Measurements from ENCODE around the gene HSF2.

HSF2 gene, protein sequence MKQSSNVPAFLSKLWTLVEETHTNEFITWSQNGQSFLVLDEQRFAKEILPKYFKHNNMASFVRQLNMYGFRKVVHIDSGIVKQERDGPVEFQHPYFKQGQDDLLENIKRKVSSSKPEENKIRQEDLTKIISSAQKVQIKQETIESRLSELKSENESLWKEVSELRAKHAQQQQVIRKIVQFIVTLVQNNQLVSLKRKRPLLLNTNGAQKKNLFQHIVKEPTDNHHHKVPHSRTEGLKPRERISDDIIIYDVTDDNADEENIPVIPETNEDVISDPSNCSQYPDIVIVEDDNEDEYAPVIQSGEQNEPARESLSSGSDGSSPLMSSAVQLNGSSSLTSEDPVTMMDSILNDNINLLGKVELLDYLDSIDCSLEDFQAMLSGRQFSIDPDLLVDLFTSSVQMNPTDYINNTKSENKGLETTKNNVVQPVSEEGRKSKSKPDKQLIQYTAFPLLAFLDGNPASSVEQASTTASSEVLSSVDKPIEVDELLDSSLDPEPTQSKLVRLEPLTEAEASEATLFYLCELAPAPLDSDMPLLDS

GRCh38 chr6:122399348-122400120 is at the start of gene HSF2:
Gene HSF2, plus strand, starts transcription at chr6:122399652. Its CDS starts 86 bp downstream, at chr6:122399738.
- DNase-seq (ENCODE audit: low read depth, low spot score): peak; percentile 98

GRCh38 chr6:122352981-122353664 is 46.3 kb upstream of the HSF2 start:
- DNase-seq (ENCODE audit: low read depth, low spot score): no peak

- no peak for DNase-seq (ENCODE audit: low read depth, low spot score)
Measured at GRCh38 chr6:122360809-122361208, 38.6 kb upstream of the HSF2 start.

DNA sequence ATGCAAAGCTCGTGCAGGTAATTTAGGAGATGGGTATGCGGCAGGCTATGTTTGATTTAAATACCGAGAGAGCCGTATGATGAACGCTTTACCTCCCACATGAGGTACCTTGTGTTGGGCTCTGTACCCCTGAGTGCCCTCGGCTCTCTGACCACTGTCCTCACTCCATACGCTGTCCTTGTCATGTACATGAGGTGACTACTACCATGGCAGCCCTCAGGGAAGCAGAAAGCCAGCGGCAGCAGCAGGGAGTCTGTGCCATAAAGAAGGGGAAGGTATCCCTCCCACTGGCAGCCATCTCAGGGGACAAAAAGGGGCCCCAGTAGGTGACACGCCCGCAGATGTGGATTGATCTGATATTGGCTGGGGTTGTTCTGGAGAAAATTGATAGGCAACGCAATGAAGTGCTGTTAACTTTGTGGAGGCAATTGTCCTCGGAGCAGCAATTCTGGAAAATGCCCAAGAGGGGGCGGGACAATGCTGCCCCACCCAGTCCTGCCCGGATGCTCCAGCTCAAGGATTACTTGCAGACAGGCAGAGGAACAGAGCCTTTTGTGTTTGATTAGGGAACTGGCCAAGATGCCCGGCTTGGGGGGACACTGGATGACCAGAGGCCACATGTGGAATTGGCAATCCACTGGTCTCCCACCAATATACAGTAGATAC is 38.0 kb upstream of the HSF2 start:
- DNase-seq (ENCODE audit: low read depth, low spot score): peak; percentile 10

- no peak for DNase-seq (ENCODE audit: low read depth, low spot score)
Measured at GRCh38 chr6:122363769-122364483, 35.5 kb upstream of the HSF2 start.

DNA sequence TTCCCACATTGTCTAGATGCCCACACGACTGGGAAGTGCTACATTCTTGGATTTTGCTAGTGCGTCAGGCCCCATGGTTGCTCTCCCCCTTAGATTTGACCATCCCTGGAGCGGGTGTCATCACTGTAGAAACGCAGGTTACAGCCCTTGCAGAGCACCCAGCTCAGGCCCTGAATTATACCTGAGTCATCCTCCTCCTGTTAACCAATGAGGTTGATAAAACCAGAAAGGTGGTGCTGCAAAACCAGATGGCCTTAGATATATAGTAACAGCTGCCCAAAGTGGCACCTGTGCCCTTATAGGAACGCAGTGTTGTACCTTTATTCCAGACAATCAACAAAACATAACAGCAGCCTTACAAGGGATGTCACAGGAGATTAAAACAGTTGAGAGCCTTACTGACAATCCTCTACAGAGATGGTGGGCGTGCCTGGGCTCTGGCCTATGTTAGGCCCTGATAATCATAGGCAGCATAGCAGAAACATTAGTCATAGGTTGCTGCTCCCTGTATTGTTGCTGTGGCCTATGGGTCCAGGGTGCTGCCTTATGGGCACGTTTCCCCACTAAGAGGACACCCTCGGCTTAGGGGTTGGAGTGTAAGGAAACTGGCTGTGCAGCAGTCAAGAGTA is 33.6 kb upstream of the HSF2 start:
- DNase-seq (ENCODE audit: low read depth, low spot score): no peak

DNA sequence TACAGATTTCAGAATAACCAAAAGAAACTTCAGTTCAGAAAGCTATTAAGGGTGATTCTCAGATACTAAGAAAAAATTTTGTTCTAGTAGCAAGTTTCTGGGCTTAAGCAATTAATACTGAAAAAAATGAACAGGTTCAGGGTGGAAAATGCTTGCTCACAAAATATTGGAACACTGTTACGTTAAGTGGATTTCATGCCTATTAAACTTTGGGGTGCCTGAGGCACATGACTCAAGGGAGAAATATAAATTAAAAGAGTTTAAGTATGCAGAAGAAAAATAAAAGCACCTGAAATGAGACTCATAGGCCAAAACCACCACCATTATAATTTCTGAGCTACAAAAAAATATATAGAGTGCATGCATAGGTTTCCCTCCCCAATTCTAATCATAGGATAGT is 32.3 kb upstream of the HSF2 start:
- DNase-seq (ENCODE audit: low read depth, low spot score): no peak

- no peak for DNase-seq (ENCODE audit: low read depth, low spot score)
Measured at GRCh38 chr6:122369536-122369935, 29.9 kb upstream of the HSF2 start.

DNA sequence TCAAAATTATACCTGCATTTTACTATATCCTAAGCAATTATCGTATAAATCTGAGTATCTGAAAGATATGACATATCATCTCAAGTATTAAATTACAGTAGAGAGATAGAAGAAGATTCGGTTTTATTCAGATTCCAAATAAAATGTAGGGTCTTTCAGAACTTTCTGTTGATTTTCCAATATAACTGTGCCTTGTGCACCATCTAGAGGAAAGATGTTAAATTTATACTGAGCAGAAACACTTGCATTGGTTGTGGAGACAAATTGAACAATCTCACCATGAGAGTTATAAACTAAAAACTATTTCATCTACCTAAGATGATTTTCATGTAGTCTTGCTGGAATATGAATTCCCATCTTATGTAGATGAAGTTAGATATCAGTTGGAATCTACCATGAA is 26.8 kb upstream of the HSF2 start:
- no peak for DNase-seq (ENCODE audit: low read depth, low spot score)

GRCh38 chr6:122374307-122374706 is 25.1 kb upstream of the HSF2 start:
- DNase-seq (ENCODE audit: low read depth, low spot score): no peak

- DNase-seq (ENCODE audit: low read depth, low spot score): no peak
Measured at GRCh38 chr6:122376246-122376645, 23.2 kb upstream of the HSF2 start.

DNA sequence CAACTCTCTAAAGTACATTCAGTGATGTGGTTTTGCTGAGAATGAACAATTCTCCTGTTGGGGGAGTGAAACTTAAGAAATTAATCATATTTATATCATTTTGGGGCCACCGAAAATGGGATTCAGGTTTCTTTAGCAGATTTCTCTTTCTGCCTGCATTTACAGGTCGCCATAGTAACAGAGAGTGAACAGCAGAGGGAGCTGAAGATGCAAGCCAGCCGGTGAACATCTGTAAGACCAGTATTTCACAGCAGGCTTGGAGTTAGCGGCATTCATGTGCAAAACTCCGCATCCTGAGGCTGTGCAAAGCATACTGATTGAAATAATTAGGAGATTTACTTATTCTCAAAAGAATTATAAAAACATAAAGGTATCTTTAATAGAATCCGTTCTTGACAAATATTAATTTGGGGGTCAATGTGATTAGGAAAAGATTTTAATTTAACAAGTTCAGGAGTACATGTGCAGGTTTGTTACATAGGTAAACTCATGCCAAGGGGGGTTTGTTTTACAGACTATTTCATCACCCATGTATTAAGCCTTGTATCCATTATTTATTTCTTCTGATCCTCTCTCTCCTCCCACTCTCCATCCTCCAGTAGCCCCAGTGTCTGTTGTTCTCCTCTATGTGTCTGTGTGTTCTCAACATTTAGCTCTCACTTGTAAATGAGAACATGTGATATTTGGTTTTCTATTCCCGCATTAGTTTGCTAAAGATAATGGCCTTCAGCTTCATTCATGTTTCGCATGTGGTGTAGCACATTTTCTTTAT is 17.8 kb upstream of the HSF2 start:
- peak; percentile 50 for DNase-seq (ENCODE audit: low read depth, low spot score)

DNA sequence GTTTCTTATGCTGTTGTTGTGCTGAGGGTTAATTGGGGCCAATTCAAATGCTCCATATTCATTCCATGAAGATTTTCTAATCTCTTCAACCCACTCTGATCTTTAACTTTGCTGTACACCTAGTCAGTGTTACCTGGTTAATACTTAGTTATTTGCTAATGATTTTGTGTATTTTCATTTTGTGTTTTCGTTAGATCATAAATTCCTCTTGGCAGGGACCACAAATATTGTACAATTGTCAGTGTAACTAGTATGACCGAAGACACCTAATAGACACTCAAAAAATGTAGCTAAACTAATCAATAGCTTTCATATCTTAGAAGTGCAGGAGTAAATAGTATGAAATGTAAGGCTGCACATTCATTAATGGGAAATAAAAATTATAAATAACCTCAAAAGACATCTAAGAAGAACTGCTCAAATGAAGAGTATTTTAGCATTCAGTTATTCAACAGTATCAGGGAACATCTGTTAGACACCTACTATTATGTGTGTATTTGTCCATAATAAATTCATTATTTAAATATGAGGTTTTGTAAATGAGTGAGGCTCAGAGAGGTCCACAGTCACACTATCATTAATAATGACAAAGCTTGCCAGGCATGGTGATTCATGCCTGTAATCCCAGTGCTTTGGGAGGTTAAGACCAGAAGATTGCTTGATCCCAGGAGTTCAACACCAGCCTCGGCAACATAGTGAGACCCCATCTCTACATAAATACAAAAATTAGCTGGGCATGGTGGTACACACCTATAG is 13.4 kb upstream of the HSF2 start:
- DNase-seq (ENCODE audit: low read depth, low spot score): no peak

GRCh38 chr6:122388945-122389344 is 10.5 kb upstream of the HSF2 start:
- no peak for DNase-seq (ENCODE audit: low read depth, low spot score)

GRCh38 chr6:122389704-122390372 is 9.6 kb upstream of the HSF2 start:
- no peak for DNase-seq (ENCODE audit: low read depth, low spot score)

DNA sequence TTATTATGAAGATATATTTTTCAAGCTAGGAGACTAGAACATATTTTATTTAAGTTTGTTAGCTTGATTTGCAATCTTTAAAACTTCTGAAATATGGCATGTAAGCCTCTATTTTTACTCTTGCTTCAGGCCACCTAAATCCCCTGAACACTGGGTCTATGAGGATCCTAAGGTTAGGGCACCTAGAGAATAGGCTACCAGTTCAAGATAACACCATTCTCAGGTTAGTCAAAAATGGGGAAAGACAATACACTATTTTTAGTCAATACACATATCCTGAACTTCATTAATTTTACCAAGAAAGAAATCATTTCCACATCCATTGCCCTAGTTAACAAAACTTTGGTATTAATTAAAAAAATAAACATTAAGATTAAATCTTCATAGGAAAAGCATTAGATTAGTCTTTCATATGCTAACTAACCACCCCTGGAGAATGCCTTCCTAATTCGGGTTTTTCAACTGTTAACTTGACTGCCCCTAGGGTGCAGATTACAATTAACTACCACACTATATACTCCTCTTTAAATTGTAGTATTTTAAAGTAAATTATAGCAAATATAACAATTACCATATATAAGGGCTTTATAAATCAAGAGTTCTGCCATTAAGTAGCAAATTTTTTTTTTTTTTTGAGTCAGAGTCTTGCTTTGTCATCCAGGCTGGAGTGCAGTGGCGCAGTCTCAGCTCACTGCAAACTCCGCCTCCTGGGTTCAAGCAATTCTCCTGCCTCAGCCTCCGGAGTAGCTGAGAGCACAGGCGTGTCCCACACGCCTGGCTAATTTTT is 6.7 kb upstream of the HSF2 start:
- no peak for DNase-seq (ENCODE audit: low read depth, low spot score)

DNA sequence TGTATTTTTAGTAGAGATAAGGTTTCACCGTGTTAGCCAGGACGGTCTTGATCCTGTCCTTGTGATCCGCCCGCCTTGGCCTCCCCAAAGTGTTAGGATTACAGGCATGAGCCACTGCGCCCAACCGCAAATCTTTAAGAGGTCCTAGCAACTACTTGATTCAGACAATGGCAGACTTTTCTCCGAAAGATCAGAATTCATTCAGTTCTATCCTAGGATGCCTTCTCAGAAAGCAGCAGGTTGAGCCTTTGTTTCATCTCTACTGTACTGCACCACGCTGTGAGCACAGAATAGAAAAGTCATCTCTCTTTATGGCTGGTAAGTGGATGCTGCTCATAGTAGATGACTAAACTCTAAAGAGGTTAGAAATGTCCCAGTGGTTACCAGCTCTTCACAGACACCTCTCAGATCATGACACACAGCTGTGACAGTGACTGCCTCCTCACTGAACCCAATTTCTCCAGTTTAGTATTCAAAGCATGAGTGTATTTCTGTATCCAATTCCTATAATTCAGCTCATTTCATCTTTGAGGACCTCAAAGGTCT is 6.0 kb upstream of the HSF2 start:
- DNase-seq (ENCODE audit: low read depth, low spot score): peak; percentile 53

All from ELF-1 (cell line).